Measurements from ENCODE around the gene RNF7. TPM values are rescaled to one million over a fixed set of nuclear protein-coding genes. Genes with fewer than 3 reads are reported as not detected.

Gene RNF7
- total and polyA plus RNA-seq, 2 of the 8 experiments (the other 6 are each of a cell fraction or from before 2014, with no cell fraction given) = 78.4 to 113 TPM

- Histone ChIP-seq H2BK5ac (ENCODE audit: low read depth, low read length) (no peak overlapping the region), H3K56ac (replicated peaks; ENCODE audit: insufficient read length, low read depth, low read length) (no peak overlapping the region), H3K79me2 (ENCODE audit: control insufficient read depth in 1 of 2, insufficient read depth in 2 of 2, low read length in 2 of 2) (no peaks in the 10 kb centered on the region), H3K27me3 (replicated peaks in 1 of 4; ENCODE audit: control insufficient read depth in 3 of 4, extremely low read depth in 1 of 4, insufficient read depth in 3 of 4, low read length in 3 of 4) (no peaks in the 10 kb centered on the region; a peak in 1 of 7 replicates), H3K79me1 (ENCODE audit: low read depth, low read length) (no peaks in the 10 kb centered on the region), H4K8ac (ENCODE audit: extremely low read depth, insufficient read depth, low read length) (no peak overlapping the region), H2BK120ac (replicated peaks; ENCODE audit: low read depth, low read length) (no peak overlapping the region), H3K4me3 (ENCODE audit: extremely low read depth in 1 of 4, insufficient read depth in 2 of 4, low read depth in 3 of 4, low read length in 4 of 4) (no peak overlapping the region), H3K4me2 (ENCODE audit: insufficient read depth in 1 of 2, low read depth in 2 of 2, low read length in 2 of 2) (no peak overlapping the region), H3K4me1 (replicated peaks in 1 of 4; ENCODE audit: control insufficient read depth in 3 of 4, insufficient read depth in 4 of 4, low read length in 3 of 4) (no peaks in the 10 kb centered on the region), H2BK12ac (ENCODE audit: low read depth, low read length) (no peak overlapping the region), H3K14ac (ENCODE audit: insufficient read length) (no peak overlapping the region), H3K9ac (replicated peaks in 1 of 4; ENCODE audit: extremely low read depth in 1 of 4, low read depth in 3 of 4, low read length in 3 of 4) (no peak overlapping the region), H3K27ac (ENCODE audit: low read depth, low read length) (no peak overlapping the region), H2AFZ (ENCODE audit: low read length) (no peak overlapping the region), H3K18ac (ENCODE audit: extremely low read depth, low read length) (no peak overlapping the region), H4K91ac (replicated peaks; ENCODE audit: insufficient read length, low read length) (no peak overlapping the region), H3K23ac (ENCODE audit: insufficient read length) (no peak overlapping the region), H3K36me3 (ENCODE audit: control insufficient read depth in 2 of 4, insufficient read depth in 4 of 4, low read length in 3 of 4) (no peaks in the 10 kb centered on the region), H2BK20ac (ENCODE audit: low read length) (no peak overlapping the region), H4K5ac (ENCODE audit: insufficient read length, low read depth, low read length) (no peak overlapping the region), H3K9me3 (ENCODE audit: insufficient read depth in 2 of 2, low read depth in 1 of 2, low read length in 1 of 2) (no peaks in the 10 kb centered on the region), H4K20me1 (replicated peaks in 1 of 2; ENCODE audit: control insufficient read depth in 1 of 2, insufficient read depth in 2 of 2, low read length in 2 of 2) (no peaks in the 10 kb centered on the region), H3K4ac (replicated peaks; ENCODE audit: insufficient read length, low read depth, low read length) (no peak overlapping the region), H3K23me2 (ENCODE audit: low read depth, low read length) (no peaks in the 10 kb centered on the region), H2BK15ac (ENCODE audit: low read length) (no peak overlapping the region), H2AK5ac (ENCODE audit: low read depth, low read length) (no peak overlapping the region)
- ChIA-PET CTCF (ENCODE audit: partially characterized antibody) (interaction anchor here (1.0 to 3.5 kb wide), 5 partner anchors 8 to 93 kb away, joined by 3 to 19 read pairs (median 5); no protein-coding TSS in a partner anchor), POLR2A (ENCODE audit: partially characterized antibody) (no interaction called here)
- WGBS, 2 experiments (ENCODE audit: extremely low coverage in 1 of 2, insufficient coverage in 1 of 2, insufficient read length in 1 of 2, insufficient replicate concordance in 2 of 2, low coverage in 1 of 2, low lambda C conversion rate in 2 of 2, missing lambda C conversion rate in 1 of 2) = 80% methylated on average over 2 of the region's 2 CpGs; no CpG with 5 or more reads in 1 of the 2 experiments
- DNase-seq (ENCODE audit: low read depth in 1 of 2, low spot score in 2 of 2) = no peak
- TF ChIP-seq JUN (IDR thresholded peaks at IDR 0.05; ENCODE audit: low read depth, low read length) (no peak), RNF2 (IDR thresholded peaks at IDR 0.05; ENCODE audit: borderline replicate concordance, low read depth, low read length, missing control alignments, poor library complexity, severe bottlenecking) (no peak), EP300 (IDR thresholded peaks at IDR 0.05; ENCODE audit: borderline replicate concordance in 1 of 2, low read depth in 2 of 2, low read length in 2 of 2) (no peak), CBX5 (IDR thresholded peaks at IDR 0.05; ENCODE audit: low read depth, low read length) (no peak), EZH2 (IDR thresholded peaks at IDR 0.05; ENCODE audit: low read depth, low read length, severe bottlenecking) (no peak), POLR2AphosphoS5 (IDR thresholded peaks at IDR 0.05; ENCODE audit: low read depth, low read length) (no peak), NANOG (IDR thresholded peaks at IDR 0.05; ENCODE audit: insufficient read depth, low read depth, low read length, poor library complexity, severe bottlenecking) (no peak), NRF1 (IDR thresholded peaks at IDR 0.05; ENCODE audit: low read depth, low read length) (no peak)
- no peak for FAIRE-seq
These were observed 46.4 kb downstream of the RNF7 start for GRCh38 chr3:141784531-141784930.
